ENCODE results near the gene RNF4.
A peak's percentile ranks its signal among the peaks of the same experiment; 100 is the strongest.
"Not testable (repeated sequence)": the region's sequence is repeated elsewhere in the genome, so short reads cannot be mapped to it uniquely, and the experiment has no call there.

Gene RNF4

DNA sequence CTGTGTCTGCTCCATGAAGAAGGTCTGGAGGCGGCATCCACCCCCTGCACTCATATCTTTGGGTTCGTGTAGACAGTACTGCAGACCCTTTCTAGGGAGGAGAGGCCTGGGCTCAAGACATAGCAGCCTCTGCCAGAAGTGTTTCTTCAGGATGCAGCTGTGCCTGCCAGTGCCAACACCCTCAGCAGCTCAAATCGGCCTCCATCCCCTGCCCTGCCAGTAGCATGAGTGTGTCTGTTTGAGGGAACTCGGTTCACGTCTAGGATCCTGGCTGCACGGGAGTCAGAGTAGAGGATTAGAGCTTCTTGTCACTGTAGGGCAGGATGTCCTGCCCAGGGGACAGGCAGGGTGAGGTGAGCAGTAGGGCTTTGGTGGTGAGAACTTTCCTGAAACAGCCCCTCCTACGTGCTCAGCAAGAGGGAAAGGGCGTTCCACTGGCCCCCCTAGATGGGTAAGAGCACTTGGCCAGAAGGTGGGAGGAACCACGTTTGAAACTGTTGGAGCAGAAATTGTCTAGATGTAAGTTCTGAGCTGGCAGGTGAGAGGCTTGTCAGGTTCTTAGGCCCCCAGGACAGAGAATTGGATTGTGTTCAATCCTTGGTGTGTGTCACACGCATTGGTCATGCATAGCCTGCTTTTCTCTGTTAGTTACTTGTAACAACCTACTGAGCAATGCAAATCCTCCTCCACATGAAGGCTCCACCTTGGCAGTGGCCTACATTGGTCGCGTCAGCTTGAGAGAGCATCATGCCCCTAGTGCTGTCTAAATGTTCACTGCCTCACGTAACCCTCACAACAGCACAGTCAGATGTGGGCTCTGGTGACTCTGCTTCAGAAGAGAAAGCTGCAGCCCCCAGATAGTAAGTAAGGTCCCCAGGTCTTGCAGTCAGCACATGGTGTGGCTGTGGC lies 41.7 kb downstream of the RNF4 start:
- in situ Hi-C loops (cut with HindIII; ENCODE audit: low pct_ligation_motif_present, low pct_unique_long_range_greater_than_20kb, low sequenced_read_pairs): no loop called here
- DNase-seq: no peak

DNA sequence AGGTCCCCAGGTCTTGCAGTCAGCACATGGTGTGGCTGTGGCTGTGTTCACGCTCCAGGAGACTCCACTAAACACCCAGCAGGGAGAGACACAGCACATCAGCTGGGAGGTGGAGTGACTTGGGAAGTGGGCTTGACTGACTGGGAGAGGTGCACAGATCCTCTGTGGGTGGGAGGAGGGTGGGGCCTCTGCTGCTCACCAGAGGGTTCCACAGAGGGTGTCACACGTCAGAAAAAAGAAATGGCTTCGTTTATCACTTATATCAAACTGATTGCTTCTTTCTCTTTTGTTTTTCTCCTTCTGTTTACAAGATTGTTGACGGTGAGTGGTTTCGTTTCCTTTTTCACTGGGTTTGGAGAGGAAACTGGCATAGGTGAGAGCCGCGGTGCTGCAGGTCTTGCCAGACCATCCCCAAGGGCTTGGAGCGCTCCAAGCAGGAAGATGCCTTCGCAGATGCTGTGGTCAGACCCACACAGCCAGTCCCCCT lies 42.8 kb downstream of the RNF4 start:
- in situ Hi-C loops (cut with HindIII; ENCODE audit: low pct_ligation_motif_present, low pct_unique_long_range_greater_than_20kb, low sequenced_read_pairs): no loop called here
- DNase-seq: no peak

DNA sequence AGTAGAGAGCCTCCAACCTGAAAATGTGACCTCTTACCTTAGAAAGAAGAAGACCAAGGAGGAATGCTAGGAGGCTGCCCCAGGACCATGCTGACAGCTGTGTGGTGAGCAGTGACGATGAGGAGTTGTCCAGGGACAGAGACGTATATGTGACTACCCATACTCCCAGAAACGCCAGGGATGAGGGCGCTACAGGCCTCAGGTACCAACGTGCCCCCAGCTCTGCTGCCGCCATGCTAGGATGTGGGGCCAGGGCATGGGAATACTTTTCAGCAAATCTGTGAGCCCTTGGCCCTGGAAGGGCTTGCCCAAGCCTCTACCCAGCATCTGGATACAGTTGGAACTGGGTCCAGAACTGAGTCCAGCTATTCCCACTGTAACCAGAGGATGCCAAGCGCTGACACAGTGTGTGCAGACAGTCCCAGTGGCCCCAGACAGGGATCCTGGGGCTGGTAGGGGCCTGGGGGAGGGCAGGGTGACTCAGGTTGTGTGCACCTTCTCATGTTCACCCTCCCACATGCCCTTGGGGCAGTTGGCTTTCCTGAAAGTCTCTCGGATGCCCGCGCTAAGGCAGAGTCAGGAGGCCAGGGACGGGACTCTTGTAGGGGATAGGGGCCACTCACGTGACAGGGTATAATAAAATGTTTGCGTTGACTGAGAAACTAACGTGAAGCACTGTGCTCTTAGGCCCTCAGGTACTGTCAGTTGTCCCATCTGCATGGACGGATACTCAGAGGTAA lies 43.7 kb downstream of the RNF4 start:
- no peak for DNase-seq
- in situ Hi-C loops (cut with HindIII; ENCODE audit: low pct_ligation_motif_present, low pct_unique_long_range_greater_than_20kb, low sequenced_read_pairs): no loop called here

DNA sequence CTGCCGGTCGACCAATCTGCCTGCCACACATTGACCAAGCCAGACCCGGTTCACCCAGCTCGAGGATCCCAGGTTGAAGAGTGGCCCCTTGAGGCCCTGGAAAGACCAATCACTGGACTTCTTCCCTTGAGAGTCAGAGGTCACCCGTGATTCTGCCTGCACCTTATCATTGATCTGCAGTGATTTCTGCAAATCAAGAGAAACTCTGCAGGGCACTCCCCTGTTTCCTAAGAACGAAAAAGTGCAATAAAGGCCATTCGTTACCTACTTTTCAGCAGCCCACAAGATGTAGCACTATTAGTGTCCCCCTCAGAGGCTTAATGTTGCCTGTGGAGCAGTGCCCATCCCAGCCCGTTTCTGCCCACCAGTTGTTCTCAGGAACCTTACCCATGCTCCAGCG lies 45.3 kb downstream of the RNF4 start:
- in situ Hi-C loops (cut with HindIII; ENCODE audit: low pct_ligation_motif_present, low pct_unique_long_range_greater_than_20kb, low sequenced_read_pairs): not testable (repeated sequence)

DNA sequence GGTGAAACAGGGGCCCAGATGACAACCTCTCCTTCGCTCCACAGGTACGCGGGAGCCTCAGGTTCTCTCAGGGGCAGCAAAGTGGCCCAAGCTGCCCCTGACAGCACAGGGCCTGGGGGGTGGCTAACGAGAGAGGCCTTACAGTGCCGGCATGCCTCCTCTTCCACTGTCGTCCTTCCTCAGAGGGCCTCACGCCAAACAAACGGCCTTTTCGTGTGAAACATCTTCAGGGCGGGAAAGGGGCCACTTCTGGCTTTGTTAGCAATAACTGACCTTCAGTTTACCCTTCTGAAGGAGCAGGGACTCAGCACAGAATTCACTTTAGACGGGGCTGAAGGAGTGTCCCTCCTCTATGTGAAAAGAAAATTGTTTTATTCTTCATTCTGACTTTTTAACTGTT lies 46.0 kb downstream of the RNF4 start:
- in situ Hi-C loops (cut with HindIII; ENCODE audit: low pct_ligation_motif_present, low pct_unique_long_range_greater_than_20kb, low sequenced_read_pairs); DNase-seq: not testable (repeated sequence)

More for the DNA sequence above, 45.3 kb downstream of the RNF4 start:
- not testable (repeated sequence) for DNase-seq

DNA sequence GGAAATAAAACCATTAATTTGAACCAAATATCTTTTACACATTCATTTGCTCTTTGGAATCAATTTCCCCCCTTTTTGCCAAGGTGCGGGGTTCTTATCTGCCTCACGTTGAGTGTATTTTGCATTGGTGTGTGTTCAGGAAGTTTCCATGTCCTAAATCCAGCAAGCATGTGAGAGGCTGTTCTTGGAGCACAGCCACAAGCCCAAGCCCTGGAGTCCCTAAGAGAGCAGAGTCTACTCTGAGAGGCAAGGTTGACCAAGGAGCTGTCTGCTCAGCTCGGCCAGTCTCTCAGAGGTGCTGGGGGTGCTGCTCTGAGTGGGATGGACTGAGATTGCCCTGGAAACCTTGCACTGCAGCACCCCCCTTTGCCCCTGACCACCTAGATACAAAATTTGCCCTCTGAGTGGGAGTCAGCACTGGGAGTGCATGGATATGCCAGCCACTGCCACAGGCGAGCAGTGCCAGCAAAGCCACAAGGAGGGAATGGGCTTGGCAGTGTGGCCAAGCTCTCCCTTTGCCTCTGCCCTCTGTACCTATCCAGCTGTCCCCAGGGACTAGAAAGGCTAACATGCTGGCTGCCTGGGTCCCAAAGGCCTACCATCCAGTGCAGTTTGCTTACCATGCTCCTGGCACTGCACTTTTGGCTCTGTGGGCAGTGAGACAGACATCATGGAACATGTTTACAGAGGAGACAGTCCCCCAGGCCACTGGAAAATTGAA lies 47.1 kb downstream of the RNF4 start:
- in situ Hi-C loops (cut with HindIII; ENCODE audit: low pct_ligation_motif_present, low pct_unique_long_range_greater_than_20kb, low sequenced_read_pairs): no loop called here
- DNase-seq: no peak

DNA sequence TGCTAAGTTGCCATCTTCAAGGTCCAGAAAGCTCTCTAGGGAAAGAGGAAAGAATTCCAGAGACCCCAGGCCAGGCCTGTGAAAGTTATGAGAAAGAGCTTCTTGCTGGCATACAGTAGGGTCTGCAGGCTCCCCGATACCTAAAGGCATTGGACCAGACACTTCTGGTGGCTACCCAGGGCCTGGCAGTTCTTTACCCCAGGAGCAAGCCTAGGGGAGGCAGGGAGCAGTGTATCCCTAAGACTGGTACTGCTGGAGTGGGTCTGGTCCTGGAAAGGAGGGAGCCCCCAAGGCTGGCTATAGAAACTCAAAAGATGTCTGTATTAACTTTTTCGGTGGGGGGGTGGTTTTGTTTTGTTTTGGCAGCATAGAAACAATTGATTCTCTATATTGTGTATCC lies 47.7 kb downstream of the RNF4 start:
- in situ Hi-C loops (cut with HindIII; ENCODE audit: low pct_ligation_motif_present, low pct_unique_long_range_greater_than_20kb, low sequenced_read_pairs): no loop called here
- no peak for DNase-seq

DNA sequence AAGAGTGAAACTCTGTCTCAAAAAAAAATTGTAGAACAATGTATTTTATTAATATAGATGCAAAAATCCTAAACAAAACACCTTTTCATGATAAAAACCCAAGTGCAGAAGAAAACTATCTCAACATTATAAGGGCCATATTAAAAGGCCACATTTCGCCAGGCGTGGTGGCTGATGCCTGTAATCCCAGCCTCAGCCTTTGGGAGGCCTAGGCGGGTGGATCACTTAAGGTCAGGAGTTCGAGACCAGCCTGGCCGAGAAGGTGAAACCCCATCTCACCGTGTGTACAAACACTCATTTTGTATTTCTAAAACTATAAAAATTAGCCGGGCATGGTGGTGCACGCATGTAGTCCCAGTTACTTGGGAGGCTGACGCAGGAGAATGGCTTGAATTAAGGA lies 57.7 kb downstream of the RNF4 start:
- DNase-seq: no peak
- in situ Hi-C loops (cut with HindIII; ENCODE audit: low pct_ligation_motif_present, low pct_unique_long_range_greater_than_20kb, low sequenced_read_pairs): no loop called here

DNA sequence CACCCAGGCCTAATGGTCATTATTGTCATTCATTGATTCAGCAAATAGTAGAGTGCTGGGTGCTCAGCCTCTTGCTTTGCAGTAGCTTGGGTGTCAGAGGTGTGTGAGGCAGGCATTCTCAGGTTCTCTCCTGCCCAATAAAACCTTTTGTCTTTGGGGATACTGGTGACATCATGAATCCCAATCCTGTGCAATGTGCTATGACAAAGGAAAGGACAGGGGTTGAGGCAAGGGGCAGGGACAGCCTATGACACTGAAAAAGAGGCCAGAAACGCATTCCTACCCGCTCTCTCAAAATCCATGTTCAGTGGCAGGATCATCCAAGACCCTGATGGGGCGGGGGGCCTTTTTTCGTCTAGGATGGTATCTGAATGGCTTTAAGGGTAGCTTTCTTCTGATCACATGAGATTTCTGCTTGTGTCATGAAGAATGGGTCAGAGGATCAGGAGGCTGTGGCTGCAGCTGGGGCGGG lies 66.0 kb downstream of the RNF4 start:
- no peak for DNase-seq
- in situ Hi-C loops (cut with HindIII; ENCODE audit: low pct_ligation_motif_present, low pct_unique_long_range_greater_than_20kb, low sequenced_read_pairs): no loop called here

DNA sequence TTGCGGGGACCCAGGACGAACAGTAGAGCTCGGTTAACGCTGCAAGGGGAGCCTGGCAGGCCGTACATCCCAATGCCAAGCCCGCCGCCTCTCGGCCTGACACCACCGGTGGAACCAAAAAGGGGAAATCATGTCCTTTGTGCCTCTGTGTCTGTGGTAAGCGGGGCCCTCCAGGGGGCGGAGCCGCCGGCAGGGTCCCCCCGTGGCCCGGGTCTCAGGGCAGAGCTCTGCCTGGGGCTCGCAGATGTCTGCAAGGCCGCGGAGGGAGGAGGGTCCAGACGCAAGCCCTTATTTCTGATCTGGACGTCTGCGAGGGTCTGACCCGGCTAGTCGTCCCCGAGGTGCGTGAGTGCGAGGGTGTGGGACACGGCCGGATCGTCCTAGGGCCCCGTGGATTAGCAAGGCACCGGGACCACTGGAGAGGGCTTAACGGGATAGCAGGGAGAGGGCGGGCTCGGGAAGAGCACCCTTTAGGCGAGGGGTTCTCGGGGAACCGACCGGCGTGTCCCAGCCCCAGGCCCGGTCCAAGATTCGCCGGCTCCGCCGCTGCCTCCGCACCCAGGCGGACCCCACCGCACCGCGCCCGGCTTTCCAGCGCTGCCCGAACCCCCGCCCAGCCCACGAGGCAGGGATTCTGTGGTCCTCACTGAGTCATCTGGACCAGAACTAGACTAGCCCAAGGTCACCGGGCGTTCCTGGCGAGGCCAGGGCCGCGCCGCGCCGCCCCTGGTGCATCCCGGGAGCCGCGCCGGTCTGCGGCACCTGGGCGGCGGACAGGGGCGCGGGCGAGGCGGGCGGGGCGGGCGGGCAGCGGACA lies 66.7 kb downstream of the RNF4 start:
- DNase-seq: peak; percentile 21
- in situ Hi-C loops (cut with HindIII; ENCODE audit: low pct_ligation_motif_present, low pct_unique_long_range_greater_than_20kb, low sequenced_read_pairs): no loop called here

DNA sequence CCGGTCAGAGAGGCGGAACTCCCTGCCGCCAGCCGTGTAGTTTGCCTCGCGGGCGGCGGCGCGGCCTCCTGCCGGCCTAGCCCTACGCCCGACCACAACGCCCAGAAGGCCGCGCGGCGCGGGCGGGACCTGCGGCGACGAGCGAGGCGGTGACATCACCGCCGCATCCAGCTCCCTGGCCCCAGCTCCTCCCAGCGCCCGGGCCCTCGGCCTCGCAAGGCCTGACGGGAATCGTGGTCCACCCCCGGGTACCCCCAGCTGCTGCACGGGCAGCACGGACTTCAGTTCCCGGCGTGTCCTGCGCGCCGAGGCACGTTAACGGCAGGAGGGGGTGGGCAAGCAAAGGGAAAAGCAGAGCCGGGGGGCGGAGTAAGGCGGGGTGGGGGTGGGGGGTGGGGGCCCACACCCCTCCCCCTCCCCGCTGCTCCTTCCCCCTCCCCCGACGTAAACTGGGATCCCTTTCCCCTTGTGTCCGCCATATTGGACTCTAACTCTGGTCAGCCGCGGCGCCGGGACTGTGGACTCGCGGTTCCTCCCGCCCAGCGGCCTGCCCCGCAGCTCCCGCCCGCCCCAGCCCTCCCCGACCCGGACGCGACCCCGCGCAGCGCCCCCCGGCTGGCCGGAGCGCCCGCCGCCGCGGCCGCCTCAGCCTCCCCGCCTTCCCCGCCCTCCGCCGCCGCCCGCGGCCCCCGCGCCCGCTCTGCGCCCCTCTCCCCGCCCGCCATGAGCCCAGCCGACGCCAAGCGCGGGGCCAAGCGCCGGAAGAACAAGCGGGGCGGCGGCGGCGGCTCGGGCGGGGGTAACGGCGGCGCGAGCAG lies 67.5 kb downstream of the RNF4 start, which contains the start of gene FAM193A:
TSS of gene FAM193A (plus strand) at position 455 of the 818 bp plus-strand sequence. CDS start at position 724, 269 bp downstream.
- DNase-seq: peak; percentile 98
- in situ Hi-C loops (cut with HindIII; ENCODE audit: low pct_ligation_motif_present, low pct_unique_long_range_greater_than_20kb, low sequenced_read_pairs): no loop called here

DNA sequence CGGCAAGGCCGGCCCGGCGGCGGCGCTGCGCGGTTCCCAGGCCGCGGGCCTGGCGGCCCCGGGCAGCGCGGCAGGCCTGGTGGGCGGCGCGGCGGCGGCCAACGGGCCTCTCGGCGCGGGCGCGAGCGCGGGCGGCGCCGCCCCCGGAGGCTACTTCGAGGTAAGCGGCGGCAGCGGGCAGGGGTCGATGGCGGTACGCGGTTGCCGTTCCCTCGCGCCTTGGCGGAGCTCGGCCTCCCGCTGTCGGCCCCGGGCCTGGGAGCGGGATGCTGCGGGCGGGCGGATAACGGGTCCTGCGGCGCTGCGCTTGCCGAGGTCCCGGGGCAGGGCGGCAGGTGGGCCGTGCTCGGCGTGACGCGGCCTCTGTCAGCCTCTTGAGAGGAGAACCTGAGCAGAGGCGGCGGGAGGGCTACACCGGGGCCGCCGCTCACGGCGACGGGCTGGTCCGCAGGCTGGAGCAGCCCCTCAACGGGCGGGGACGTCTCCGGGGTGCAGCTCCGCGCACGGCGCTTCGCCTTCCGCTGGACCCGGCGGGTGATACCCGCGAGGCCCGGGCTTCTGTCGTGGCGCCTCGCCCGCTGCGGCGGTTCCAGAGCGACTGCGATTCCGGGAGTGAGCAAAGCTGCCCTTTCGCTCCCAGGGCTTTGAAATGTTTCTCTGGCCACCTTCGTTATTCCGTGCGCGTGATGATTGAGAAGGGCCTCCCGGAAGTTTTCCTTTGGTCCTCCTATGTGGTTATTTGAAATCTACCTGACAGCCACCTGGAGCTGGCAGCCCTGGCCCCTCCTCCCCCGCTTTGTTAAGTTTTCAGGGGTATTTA lies 68.3 kb downstream of the RNF4 start:
- DNase-seq: peak; percentile 34
- in situ Hi-C loops (cut with HindIII; ENCODE audit: low pct_ligation_motif_present, low pct_unique_long_range_greater_than_20kb, low sequenced_read_pairs): no loop called here

DNA sequence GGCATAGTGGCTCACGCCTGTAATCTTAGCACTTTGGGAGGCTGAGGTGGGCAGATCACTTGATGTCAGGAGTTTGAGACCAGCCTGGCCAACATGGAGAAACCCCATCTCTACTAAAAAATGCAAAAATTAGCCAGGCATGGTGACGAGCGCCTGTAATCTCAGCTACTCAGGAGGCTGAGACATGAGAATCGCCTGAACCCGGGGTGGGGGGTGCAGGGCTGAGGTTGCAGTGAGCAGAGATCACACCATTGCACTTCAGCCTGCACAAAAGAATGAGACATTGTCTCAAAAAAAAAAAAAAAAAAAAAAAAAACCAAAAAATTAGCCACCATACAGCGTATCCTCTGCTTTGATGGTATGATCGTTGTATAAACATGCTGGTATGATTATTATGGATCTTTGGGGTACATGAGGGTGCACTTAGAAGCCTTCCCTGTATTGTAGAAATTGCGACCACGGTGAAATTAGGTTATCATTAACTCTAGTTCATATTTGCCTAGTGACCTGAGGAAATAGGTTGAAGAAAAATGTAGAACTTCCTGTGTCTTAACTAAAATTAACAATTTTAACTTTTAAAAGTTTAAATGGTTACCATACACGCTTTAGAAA lies 74.8 kb downstream of the RNF4 start:
- in situ Hi-C loops (cut with HindIII; ENCODE audit: low pct_ligation_motif_present, low pct_unique_long_range_greater_than_20kb, low sequenced_read_pairs): not testable (repeated sequence)

DNA sequence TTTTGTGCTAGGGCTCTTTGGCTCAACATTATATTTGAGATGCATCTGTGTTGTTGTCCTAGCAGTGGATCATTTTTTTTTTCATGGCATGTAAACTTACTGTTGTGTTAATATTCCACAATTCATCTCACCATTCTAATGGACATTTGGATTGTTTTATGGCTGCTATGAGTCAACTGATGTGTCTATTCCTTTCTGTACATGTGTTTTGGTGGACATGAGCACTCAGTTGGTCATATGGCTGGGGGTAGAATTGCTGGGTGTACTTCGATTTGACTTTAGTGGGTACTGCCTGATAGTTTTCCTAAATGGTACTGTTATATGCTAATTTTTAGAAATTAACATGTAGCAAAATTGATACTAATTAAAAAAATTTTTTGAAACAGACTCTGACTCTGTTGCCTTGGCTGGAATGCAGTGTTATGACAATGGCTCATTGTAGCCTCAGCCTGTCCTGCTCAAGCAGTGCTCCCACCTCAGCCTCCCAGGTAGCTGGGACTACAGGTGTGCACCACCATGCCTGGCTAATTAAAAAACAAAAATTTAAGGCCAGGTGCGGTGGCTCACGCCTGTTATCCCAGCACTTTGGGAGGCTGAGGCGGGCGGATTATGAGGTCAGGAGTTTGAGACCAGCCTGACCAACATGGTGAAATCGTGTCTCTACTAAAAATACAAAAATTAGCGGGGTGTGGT lies 76.6 kb downstream of the RNF4 start:
- DNase-seq: no peak
- in situ Hi-C loops (cut with HindIII; ENCODE audit: low pct_ligation_motif_present, low pct_unique_long_range_greater_than_20kb, low sequenced_read_pairs): no loop called here

More for the DNA sequence above, 74.8 kb downstream of the RNF4 start:
- not testable (repeated sequence) for DNase-seq

DNA sequence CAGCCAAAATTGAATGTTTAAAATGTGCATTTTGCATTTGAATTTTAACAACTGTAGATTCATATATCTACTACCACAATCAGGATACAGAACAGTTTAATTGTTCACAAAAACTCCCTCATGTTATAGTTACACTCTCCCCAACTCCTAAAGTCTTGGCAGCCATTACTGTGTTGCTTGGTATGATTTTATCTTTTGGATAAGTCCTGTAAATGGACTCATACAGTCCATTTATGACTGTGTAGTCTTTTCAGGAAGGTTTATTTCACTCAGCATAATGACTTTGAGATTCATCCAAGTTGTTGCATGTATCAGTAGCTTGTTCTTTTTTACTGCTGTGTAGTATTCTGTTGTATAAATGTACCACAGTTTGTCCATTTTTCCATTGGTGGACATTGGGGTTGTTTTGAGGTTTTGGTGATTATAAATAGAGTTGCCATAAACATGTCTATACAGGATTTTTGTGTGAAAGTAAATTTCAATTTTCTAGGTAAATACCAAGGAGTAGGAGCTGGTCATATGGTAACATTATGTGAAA lies 77.4 kb downstream of the RNF4 start:
- in situ Hi-C loops (cut with HindIII; ENCODE audit: low pct_ligation_motif_present, low pct_unique_long_range_greater_than_20kb, low sequenced_read_pairs): no loop called here

More for the DNA sequence above, 77.4 kb downstream of the RNF4 start:
- DNase-seq: no peak

Data from ACHN (cell line).